Stimulated activated CD4-positive, alpha-beta T cell treated with anti-CD3 and anti-CD28 coated beads, Interleukin-12 subunit alpha, Interleukin-12 subunit beta, amount 100 ng/mL, for 48 hours (primary cell): Measurements from ENCODE around the gene KLHL24.
"Not testable (repeated sequence)": the region's sequence is repeated elsewhere in the genome, so short reads cannot be mapped to it uniquely, and the experiment has no call there.

Source experiments
- DNase-seq, 3 donors: peaks; one replicate each; pipeline ENCODE4 v3.0.0-alpha.2; 2020; ENCODE audit warnings: low read depth in 2 of 3, low spot score in 1 of 3

KLHL24 gene

GRCh38 chr3:183695569-183696364 is 60.3 kb downstream of the KLHL24 start:
- no peak for DNase-seq

DNA sequence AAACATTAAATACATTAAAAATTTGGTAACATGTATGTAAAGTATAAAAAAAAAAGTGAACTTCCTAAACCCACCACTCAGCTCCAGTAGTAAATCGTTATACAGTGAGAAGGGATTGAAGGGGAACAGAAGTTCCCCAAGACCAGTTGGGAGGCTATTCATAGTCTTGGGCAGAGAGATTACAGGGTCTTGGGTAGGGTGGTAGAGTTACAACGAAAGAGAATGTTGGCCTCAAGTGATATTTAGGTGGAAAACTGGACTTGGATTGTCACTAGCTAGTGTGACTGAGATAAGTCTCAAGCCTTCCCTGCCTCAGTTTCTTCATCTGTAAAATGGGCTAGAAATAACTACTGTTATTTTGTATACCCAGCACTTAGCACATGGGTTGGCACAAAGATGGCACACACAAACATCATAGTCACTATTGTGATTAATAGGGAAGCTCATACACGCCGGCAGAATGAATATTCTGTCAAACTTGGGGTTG is 61.7 kb downstream of the KLHL24 start:
- DNase-seq = no peak

GRCh38 chr3:183697610-183698317 is 62.3 kb downstream of the KLHL24 start, which contains the start of gene YEATS2:
YEATS2 (plus strand) TSS chr3:183697797; CDS start chr3:183715163, 17,366 bp downstream.
- peak; percentile 65 to 78 (median 67) for DNase-seq

GRCh38 chr3:183698318-183698751 is 62.9 kb downstream of the KLHL24 start:
- DNase-seq = peak in 2 of 3 donors; percentile 10 to 22

DNA sequence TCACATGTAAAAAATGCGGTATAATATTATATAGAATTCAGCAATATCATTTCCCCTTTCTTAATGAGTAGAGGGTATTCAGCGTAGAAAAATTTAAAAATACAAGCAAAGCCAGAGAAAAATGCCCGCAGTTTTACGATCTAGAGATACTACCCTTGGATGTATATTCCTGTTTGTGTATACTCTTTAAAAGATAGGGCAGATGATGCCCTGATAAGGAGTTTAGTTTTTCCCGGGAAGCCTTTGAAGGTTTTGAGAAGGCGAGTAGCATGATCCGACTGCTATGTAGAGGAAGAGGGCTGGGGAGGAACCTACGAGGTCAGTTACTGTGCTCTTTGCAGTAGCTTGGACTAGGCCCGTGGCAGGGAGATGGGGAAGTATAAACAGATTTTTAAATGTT is 63.3 kb downstream of the KLHL24 start:
- DNase-seq = no peak

GRCh38 chr3:183699238-183699947 is 64.0 kb downstream of the KLHL24 start:
- no peak for DNase-seq

DNA sequence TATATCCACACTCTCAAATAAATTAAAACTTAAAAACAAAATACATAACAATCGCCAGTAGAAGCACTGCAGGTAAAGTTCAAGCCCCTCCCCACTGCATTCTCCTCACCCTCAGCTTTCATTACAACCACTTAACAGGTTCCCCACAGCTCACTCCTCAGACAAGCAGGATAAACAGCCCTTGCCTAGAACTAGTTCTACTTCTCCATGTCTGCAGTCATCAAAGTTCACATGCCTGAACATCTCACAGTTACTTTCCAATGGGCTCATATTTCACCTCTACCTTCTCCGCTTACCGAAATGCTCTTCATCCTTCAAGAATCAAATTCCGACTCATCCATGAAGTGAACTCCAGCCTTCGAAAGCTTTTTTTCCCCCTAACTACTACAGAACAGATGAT is 66.3 kb downstream of the KLHL24 start:
- no peak for DNase-seq

DNA sequence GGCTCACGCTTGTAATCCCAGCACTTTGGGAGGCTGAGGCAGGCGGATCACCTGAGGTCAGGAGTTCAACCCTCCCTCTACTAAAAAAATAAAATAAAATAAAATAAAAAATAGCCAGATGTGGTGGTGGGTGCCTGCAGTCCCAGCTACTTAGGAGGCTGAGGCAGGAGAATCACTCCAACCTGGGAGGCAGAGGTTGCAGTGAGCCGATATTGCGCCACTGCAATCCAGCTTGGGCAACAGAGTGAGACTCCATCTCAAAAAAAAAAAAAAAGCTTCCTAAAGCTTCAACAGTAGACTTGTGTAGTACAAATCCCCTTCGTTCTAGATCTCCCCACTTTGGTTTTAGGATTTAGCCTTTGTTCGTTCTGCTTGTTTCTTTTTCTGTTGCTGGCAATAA is 68.5 kb downstream of the KLHL24 start:
- not testable (repeated sequence) for DNase-seq

GRCh38 chr3:183710231-183710630 is 74.8 kb downstream of the KLHL24 start:
- no peak for DNase-seq

- no peak for DNase-seq
Measured at GRCh38 chr3:183711516-183711915, 76.1 kb downstream of the KLHL24 start.

GRCh38 chr3:183714622-183715021 is 79.2 kb downstream of the KLHL24 start:
- no peak for DNase-seq

DNA sequence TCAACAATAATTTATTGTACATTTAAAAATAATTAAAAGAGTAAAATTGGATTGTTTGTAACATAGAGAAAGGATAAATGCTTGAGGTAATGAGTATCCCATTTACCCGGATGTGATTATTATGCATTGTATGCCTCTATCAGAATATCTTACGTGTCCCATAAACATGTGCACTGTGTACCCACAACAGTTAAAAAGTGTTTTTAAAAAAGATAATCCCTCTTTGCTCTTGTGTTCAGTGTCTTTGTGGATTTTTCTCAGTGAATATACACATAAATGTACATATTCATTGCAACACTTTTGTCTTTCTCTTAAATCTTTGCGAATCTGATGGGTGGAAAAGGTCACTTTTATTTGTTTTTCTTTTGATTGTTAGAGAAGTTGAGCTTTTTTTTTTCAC is 82.6 kb downstream of the KLHL24 start:
- DNase-seq = no peak

GRCh38 chr3:183725387-183725786 is 90.0 kb downstream of the KLHL24 start:
- DNase-seq = no peak

- DNase-seq = no peak
Measured at GRCh38 chr3:183728204-183728603, 92.8 kb downstream of the KLHL24 start.

DNA sequence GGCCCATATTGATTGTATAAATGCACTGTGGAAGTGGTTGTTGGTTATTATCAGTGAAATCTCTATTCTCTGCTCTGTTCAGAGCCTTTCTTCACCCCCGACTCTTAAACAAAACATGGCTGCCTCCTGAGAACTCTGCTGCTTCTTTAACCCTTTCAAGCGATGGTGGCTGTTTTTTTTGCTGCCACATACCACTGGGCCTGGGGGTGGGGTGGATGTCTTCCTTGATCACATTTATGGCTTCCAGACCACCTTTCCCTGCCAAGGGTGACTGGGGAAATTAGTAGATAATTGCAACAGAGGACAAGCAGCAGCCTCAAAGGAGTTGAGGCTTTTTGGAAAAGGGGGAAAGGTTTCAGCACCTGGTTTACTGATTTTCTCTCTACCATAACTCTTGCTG is 94.9 kb downstream of the KLHL24 start:
- DNase-seq = no peak

DNA sequence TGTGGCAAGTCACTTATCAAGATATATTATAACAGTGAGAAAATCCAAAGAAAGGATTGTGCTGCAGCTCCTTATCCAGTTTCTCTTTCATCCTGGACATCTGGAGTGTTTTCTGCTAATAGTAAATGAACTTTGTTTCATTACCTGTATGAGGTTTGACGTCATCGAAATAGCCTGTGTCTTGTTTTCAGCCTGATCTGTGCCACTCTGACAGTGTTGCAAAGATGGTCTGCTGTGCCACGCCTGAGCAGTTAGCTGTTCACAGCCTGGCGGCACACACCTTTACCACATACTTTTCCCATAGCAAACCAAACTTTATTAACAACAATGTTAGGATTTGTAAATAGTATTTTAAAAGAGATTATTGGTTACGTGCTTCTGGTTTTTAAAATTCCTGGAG is 96.2 kb downstream of the KLHL24 start:
- DNase-seq = no peak

DNA sequence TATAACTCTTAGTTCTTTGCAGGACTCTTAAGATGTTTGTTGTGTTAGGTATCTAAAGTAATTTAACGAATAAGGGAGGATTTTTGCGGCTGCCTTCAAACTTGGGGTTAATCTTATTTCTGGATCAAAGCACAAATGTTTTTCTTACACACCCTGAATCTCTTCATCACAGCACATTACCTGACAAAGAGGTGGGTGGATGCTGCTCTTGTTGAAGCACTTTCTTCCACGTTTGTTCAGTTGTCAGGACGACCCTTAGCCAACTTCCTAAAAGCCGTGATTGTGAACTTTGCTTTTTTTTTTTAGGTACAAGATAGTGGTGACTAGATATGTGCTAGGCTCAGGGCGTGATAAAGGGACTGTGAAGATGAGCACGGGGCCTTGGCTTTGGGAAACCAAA is 98.1 kb downstream of the KLHL24 start:
- no peak for DNase-seq
